A549 (cell line): ENCODE measurements around the gene SSC5D. TPM values are rescaled to one million over a fixed set of nuclear protein-coding genes. Genes with fewer than 3 reads are reported as not detected.

Source experiments
- BHLHE40 ChIP-seq: IDR thresholded peaks from 2 replicates; pipeline ENCODE4 v1.6.1; 2012; ENCODE audit warnings: low read depth, low read length, inconsistent platforms
- CBX2 ChIP-seq: fragments of 200-600 bp; sonication (generic); IDR thresholded peaks from 2 replicates; pipeline ENCODE4 v1.6.1; 2016; ENCODE audit warnings: low read depth, mild to moderate bottlenecking, borderline replicate concordance
- CHD2 ChIP-seq: fragments of 150-350 bp; IDR thresholded peaks from 2 replicates; pipeline ENCODE4 v1.6.1; 2014; ENCODE audit warnings: low read length; ENCODE audit not compliant: partially characterized antibody
- CTCF ChIP-seq: fragments of >200 bp; sonication (Bioruptor Twin); formaldehyde crosslinking; IDR thresholded peaks from 3 replicates; pipeline ENCODE4 v1.5.1; 2016
- EHMT2 ChIP-seq: fragments of 200-600 bp; sonication (generic); IDR thresholded peaks from 2 replicates; pipeline ENCODE4 v1.6.1; 2016; ENCODE audit warnings: antibody characterized with exemption, low read depth, mild to moderate bottlenecking, moderate library complexity
- FOSB ChIP-seq: fragments of 250-450 bp; sonication (Bioruptor Pico); IDR thresholded peaks from 2 replicates; pipeline ENCODE4 v1.5.0; 2020; ENCODE audit warnings: mild to moderate bottlenecking, moderate library complexity
- FOXS1 ChIP-seq: fragments of 250-450 bp; sonication (Bioruptor Pico); IDR thresholded peaks from 2 replicates; pipeline ENCODE4 v1.5.0; 2020; ENCODE audit warnings: mild to moderate bottlenecking, moderate library complexity
- HDAC2 ChIP-seq: fragments of 200-600 bp; sonication (generic); IDR thresholded peaks from 2 replicates; pipeline ENCODE4 v1.6.1; 2016
- HOXA7 ChIP-seq: fragments of 250-450 bp; sonication (Bioruptor Pico); IDR thresholded peaks from 2 replicates; pipeline ENCODE4 v1.5.0; 2020; ENCODE audit warnings: mild to moderate bottlenecking, moderate library complexity
- HOXB13 ChIP-seq: fragments of 250-450 bp; sonication (Bioruptor Pico); IDR thresholded peaks from 2 replicates; pipeline ENCODE4 v1.5.0; 2020; ENCODE audit warnings: low read depth, mild to moderate bottlenecking, moderate library complexity
- HOXB5 ChIP-seq: fragments of 250-450 bp; sonication (Bioruptor Pico); IDR thresholded peaks from 2 replicates; pipeline ENCODE4 v1.5.0; 2020; ENCODE audit warnings: mild to moderate bottlenecking, moderate library complexity
- JUNB ChIP-seq: fragments of >200 bp; sonication (Bioruptor Twin); formaldehyde crosslinking; IDR thresholded peaks from 2 replicates; pipeline ENCODE4 v1.6.1; 2016
- MAFK ChIP-seq: fragments of 450-650 bp; IDR thresholded peaks from 2 replicates; pipeline ENCODE4 v1.6.1; 2014; ENCODE audit not compliant: partially characterized antibody
- NFE2L2 ChIP-seq: fragments of 150-350 bp; conservative IDR thresholded peaks from 2 replicates; pipeline ENCODE4 v1.6.1; 2014; ENCODE audit warnings: low read length
- RAD21 ChIP-seq, 2 experiments: fragments of >200 bp in 1 of 2; sonication (Bioruptor Twin) in 1 of 2; formaldehyde crosslinking in 1 of 2; IDR thresholded peaks in 1 of 2; conservative IDR thresholded peaks in 1 of 2; 2 replicates in 1 of 2; 3 replicates in 1 of 2; pipeline ENCODE4 v1.6.1; 2012 to 2018; ENCODE audit warnings: inconsistent platforms in 1 of 2
- RARB ChIP-seq: fragments of 250-450 bp; sonication (Bioruptor Pico); IDR thresholded peaks from 2 replicates; pipeline ENCODE4 v1.8.0; 2021; ENCODE audit warnings: mild to moderate bottlenecking, moderate library complexity
- RNF2 ChIP-seq: fragments of 200-600 bp; sonication (generic); IDR thresholded peaks from 2 replicates; pipeline ENCODE4 v1.6.1; 2016; ENCODE audit warnings: low read depth, mild to moderate bottlenecking, antibody characterized with exemption, moderate library complexity, borderline replicate concordance
- SMC3 ChIP-seq: fragments of >200 bp; sonication (Bioruptor Twin); formaldehyde crosslinking; IDR thresholded peaks from 3 replicates; pipeline ENCODE4 v1.6.1; 2018; ENCODE audit warnings: inconsistent platforms
- TFCP2L1 ChIP-seq: fragments of 250-450 bp; sonication (Bioruptor Pico); IDR thresholded peaks from 2 replicates; pipeline ENCODE4 v1.5.0; 2021; ENCODE audit warnings: mild to moderate bottlenecking
- TP53 ChIP-seq: fragments of 250-450 bp; sonication (Bioruptor Pico); IDR thresholded peaks from 2 replicates; pipeline ENCODE4 v1.5.0; 2021; ENCODE audit warnings: mild to moderate bottlenecking, moderate library complexity
- ZC3H11A ChIP-seq: fragments of 450-650 bp; IDR thresholded peaks from 2 replicates; pipeline ENCODE4 v1.6.1; 2014; ENCODE audit warnings: antibody characterized with exemption, mild to moderate bottlenecking
- ZNF302 ChIP-seq: fragments of 250-450 bp; sonication (Bioruptor Pico); IDR thresholded peaks from 2 replicates; pipeline ENCODE4 v1.9.0; 2021; ENCODE audit warnings: inconsistent platforms, mild to moderate bottlenecking, moderate library complexity
- polyA plus RNA-seq, 4 experiments: library from polyadenylated mRNA; depleted of rRNA in 3 of 4; stranded (reverse); fragments of >200 nt; fragmentation: RNase III in 1 of 4; extraction: RNeasy Plus Mini Kit Qiagen cat#74134 plus additional on column Dnase treatment in 1 of 4; gene quantifications; 2 replicates in 3 of 4; 3 replicates in 1 of 4; pipeline ENCODE4 v1.2.3, GENCODE V29; 2011 to 2017
- TF ChIP-seq, protein P1 (sequence below): fragments of 200-600 bp; sonication (generic); IDR thresholded peaks from 2 replicates; pipeline ENCODE4 v1.6.1; 2016; ENCODE audit warnings: antibody characterized with exemption, mild to moderate bottlenecking, moderate library complexity
- TF ChIP-seq, protein P2 (sequence below): fragments of >200 bp; sonication (Bioruptor Twin); formaldehyde crosslinking; IDR thresholded peaks from 2 replicates; pipeline ENCODE4 v1.6.1; 2016

SSC5D gene
- polyA plus RNA-seq, 2 of the 4 experiments (the other 2 are of a cell fraction) = 0.22 to 1.5 TPM

GRCh38 chr19:55461259-55461973, 26.8 kb upstream of the SSC5D start, which contains the start of gene ISOC2 (continued):
- TF ChIP-seq, protein P1, sequence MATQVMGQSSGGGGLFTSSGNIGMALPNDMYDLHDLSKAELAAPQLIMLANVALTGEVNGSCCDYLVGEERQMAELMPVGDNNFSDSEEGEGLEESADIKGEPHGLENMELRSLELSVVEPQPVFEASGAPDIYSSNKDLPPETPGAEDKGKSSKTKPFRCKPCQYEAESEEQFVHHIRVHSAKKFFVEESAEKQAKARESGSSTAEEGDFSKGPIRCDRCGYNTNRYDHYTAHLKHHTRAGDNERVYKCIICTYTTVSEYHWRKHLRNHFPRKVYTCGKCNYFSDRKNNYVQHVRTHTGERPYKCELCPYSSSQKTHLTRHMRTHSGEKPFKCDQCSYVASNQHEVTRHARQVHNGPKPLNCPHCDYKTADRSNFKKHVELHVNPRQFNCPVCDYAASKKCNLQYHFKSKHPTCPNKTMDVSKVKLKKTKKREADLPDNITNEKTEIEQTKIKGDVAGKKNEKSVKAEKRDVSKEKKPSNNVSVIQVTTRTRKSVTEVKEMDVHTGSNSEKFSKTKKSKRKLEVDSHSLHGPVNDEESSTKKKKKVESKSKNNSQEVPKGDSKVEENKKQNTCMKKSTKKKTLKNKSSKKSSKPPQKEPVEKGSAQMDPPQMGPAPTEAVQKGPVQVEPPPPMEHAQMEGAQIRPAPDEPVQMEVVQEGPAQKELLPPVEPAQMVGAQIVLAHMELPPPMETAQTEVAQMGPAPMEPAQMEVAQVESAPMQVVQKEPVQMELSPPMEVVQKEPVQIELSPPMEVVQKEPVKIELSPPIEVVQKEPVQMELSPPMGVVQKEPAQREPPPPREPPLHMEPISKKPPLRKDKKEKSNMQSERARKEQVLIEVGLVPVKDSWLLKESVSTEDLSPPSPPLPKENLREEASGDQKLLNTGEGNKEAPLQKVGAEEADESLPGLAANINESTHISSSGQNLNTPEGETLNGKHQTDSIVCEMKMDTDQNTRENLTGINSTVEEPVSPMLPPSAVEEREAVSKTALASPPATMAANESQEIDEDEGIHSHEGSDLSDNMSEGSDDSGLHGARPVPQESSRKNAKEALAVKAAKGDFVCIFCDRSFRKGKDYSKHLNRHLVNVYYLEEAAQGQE = no peak; the same call in 1 of the 2 replicates
- TF ChIP-seq MAFK (peak; percentile 90), RARB (no peak), BHLHE40 (no peak), ZC3H11A (no peak), EHMT2 (no peak), FOXS1 (no peak), CTCF (no peak), CHD2 (no peak), FOSB (no peak), HOXB13 (CRISPR knock-in tag) (no peak), TFCP2L1 (CRISPR knock-in tag) (peak; percentile 75; the same call in 1 of the 2 replicates), CBX2 (no peak), TP53 (CRISPR knock-in tag) (no peak), HOXB5 (CRISPR knock-in tag) (no peak), SMC3 (no peak), HDAC2 (no peak), NFE2L2 (no peak), HOXA7 (CRISPR knock-in tag) (no peak), ZNF302 (CRISPR knock-in tag) (no peak), RAD21 (conservative IDR thresholded peaks at IDR 0.05 in 1 of 2, IDR thresholded peaks at IDR 0.05 in 1 of 2) (no peak), JUNB (no peak), RNF2 (no peak)
- TF ChIP-seq, protein P2, sequence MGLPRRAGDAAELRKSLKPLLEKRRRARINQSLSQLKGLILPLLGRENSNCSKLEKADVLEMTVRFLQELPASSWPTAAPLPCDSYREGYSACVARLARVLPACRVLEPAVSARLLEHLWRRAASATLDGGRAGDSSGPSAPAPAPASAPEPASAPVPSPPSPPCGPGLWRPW = no peak
